H1 (cell line): ENCODE results near the gene SRGAP3. TPM values are rescaled to one million over a fixed set of nuclear protein-coding genes. Genes with fewer than 3 reads are reported as not detected.

Source experiments
- TCF12 ChIP-seq: IDR thresholded peaks from 2 replicates; pipeline ENCODE4 v1.6.1; 2011; ENCODE audit warnings: low read depth, mild to moderate bottlenecking, low read length
- polyA plus RNA-seq, 7 experiments: library from polyadenylated mRNA; depleted of rRNA in 3 of 7; stranded (reverse) in 5 of 7; unstranded in 2 of 7; fragments of >200 nt in 5 of 7; fragments of 200-250 nt in 2 of 7; gene quantifications; 1 replicate in 5 of 7; 2 replicates in 1 of 7; 4 replicates in 1 of 7; pipeline versions ENCODE4 v1.2.1 to v1.2.3, GENCODE V29; 2011 to 2013; ENCODE audit warnings: missing spikeins in 2 of 7, mixed read lengths in 2 of 7
- total RNA-seq: library from RNA; stranded (reverse); fragmentation: NEBNext Ultra II Directional; extraction: Animal tissue kit (Norgen Biotek cat#: 25700); gene quantifications from 2 replicates; pipeline ENCODE4 v1.2.1, GENCODE V29; 2021

Gene SRGAP3
- total and polyA plus RNA-seq, 2 of the 8 experiments (the other 6 are each of a cell fraction or from before 2014, with no cell fraction given), result 5.8 to 11.4 TPM

DNA sequence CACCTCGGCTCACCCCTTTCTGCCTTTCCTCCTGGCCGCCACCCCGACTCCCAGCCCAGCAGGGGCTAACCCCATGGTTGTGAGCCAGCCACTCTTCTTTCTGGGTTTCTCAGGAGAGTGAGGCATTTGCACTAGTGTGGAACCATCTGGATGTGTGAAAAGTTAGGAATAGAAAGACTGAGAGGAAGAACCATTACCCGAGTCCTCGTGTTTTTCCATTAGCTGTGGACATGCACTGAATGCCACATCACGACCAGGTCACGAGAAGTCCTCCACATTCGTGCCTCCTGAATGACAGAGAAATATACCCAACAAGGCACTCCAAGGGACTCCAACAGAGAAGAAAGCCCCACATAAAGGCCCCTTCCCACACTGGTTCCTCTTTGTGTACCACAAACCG is 268.1 kb downstream of the SRGAP3 start (continued):
- no peak for TF ChIP-seq TCF12
